ENCODE data around the gene BCL7C. TPM values are rescaled to one million over a fixed set of nuclear protein-coding genes. Genes with fewer than 3 reads are reported as not detected.

Gene BCL7C
- total RNA-seq, 2 experiments from 2014 or later, result 25.6 to 26.8 TPM

DNA sequence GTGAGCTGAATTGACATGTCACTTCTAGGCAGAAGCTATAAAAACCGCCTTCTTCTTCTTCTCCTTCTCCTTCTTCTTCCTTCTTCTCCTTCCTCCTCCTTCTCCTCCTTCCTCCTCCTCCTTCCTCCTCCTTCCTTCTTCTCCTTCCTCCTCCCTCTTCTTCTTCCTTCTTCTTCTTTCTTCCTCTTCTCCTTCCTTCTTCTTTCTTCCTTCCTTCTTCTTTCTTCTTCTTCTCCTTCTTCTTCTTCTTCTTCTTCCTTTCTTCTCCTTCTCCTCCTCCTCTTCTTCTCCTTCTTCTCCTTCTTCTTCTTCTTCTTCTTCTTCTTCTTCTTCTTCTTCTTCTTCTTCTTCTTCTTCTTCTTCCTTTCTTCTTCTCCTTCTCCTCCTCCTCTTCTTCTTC lies 24.7 kb upstream of the BCL7C start:
- Mint-ChIP-seq H3K9me3 (ENCODE audit: low read depth) (no peaks in the 10 kb centered on the region), H3K4me1 (peaks cover 7% of the 10 kb centered on the region), H3K27ac (no peak overlapping the region), H3K36me3 (no peaks in the 10 kb centered on the region), H3K27me3 (no peaks in the 10 kb centered on the region), H3K4me3 (no peak overlapping the region)
- CTCF ChIA-PET, result interaction anchor here (1.5 to 9.8 kb wide), 3 partner anchors 17 to 73 kb away, joined by 3 to 115 read pairs (median 8); no protein-coding TSS in a partner anchor
- DNase-seq (no peak), ATAC-seq (no peak)

DNA sequence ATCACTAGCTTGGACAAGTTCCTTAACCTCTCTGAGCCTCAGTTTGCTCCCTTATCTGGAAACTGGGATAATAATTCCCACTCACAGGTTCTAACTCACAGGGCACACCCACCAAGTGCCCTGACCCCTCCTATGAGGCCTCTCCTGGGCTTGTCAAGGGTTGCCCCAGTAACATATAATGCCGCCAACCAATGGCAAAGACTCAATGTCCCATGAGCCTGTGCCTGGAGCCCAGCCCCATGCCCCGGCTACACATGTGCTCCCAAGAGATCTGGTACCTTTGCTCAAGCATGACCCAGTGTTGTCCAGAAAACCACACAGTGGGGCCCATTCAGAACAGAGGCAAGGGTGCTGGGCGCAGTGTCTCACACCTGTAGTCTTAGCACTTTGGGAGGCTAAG lies 21.0 kb upstream of the BCL7C start:
- no peaks in the 10 kb centered on the region for H3K4me1 Mint-ChIP-seq
- no peaks in the 10 kb centered on the region for H3K9me3 Mint-ChIP-seq (ENCODE audit: low read depth)
- CTCF ChIA-PET, result interaction anchor here (1.2 to 9.8 kb wide), 3 partner anchors 13 to 69 kb away, joined by 3 to 115 read pairs (median 13); no protein-coding TSS in a partner anchor
- no peak overlapping the region for H3K4me3 Mint-ChIP-seq
- no peaks in the 10 kb centered on the region for H3K27me3 Mint-ChIP-seq
- DNase-seq (no peak), ATAC-seq (no peak)
- H3K36me3 Mint-ChIP-seq, result no peaks in the 10 kb centered on the region
- no peak overlapping the region for H3K27ac Mint-ChIP-seq

DNA sequence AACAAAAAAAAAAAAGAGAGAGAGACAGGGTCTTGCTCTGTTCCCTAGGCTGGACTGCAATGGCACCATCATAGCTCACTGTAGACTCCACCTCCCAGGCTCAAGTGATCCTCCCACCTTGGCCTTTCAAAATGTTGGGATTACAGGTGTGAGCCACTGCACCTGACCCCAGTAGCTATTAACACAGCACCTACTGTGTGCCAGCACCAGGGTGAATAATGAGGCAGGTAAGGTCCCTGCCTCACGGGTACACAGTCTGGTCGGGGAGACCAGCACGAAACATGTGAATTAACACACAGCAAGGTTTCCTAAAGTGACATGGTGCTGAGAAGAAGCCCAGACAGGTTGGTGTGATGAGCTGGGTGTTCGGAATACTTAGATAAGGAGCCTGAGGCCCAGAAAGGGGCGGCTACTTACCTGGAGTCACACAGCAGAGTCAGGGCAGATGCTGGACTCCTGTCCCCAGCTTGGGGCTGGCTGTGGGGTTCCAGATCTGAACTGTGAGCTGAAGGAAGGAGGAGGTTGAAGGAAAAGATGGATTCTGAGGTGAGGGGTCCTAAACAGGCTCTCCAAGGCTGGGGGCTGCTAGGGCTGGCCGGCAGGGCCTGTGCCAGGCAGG lies 19.0 kb upstream of the BCL7C start:
- no peak for ATAC-seq
- DNase-seq, result no peak
- Mint-ChIP-seq H3K27me3 (no peaks in the 10 kb centered on the region), H3K4me1 (peaks cover 1% of the 10 kb centered on the region), H3K36me3 (no peaks in the 10 kb centered on the region), H3K27ac (no peak overlapping the region), H3K9me3 (ENCODE audit: low read depth) (no peaks in the 10 kb centered on the region), H3K4me3 (no peak overlapping the region)
- CTCF ChIA-PET, result interaction anchor here (1.0 to 9.8 kb wide), 4 partner anchors 9 to 67 kb away, joined by 3 to 115 read pairs (median 8); no protein-coding TSS in a partner anchor

DNA sequence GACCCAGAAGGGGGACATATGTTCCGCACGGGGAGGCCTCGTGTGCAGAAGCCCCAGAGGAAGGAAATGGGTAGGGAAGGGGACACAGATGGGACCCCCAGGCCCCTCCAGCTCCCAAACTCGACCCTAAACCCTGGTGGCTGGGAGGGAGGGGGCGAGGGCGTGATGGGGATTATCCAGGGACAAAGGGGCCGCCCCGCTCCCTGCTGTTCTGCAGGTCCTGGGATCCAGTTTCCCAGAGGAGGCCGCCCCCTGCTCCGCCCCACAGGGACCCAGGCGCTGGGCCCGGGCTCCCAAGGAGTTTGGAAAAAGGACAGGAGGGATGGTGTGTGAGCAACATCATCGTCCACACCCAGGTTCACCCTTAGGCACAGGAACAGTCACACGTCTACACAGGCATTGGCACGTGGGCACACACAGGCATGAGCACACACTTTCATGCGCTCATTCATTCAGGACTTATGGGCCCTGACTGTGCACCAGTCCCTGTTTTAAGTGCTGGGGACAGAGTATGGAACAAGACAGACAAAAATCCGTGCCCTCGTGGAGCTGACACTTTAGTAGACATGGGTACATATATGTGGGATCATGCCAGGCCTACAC lies 16.7 kb upstream of the BCL7C start:
- no peaks in the 10 kb centered on the region for H3K9me3 Mint-ChIP-seq (ENCODE audit: low read depth)
- no peak for ATAC-seq
- no peak overlapping the region for H3K4me3 Mint-ChIP-seq
- DNase-seq, result no peak
- peaks cover 9% of the 10 kb centered on the region for H3K4me1 Mint-ChIP-seq
- CTCF ChIA-PET, result interaction anchor here (1.2 kb wide), 1 partner anchor 66 kb away, joined by 3 read pairs; no protein-coding TSS in a partner anchor
- no peak overlapping the region for H3K27ac Mint-ChIP-seq
- no peaks in the 10 kb centered on the region for H3K36me3 Mint-ChIP-seq
- no peaks in the 10 kb centered on the region for H3K27me3 Mint-ChIP-seq

DNA sequence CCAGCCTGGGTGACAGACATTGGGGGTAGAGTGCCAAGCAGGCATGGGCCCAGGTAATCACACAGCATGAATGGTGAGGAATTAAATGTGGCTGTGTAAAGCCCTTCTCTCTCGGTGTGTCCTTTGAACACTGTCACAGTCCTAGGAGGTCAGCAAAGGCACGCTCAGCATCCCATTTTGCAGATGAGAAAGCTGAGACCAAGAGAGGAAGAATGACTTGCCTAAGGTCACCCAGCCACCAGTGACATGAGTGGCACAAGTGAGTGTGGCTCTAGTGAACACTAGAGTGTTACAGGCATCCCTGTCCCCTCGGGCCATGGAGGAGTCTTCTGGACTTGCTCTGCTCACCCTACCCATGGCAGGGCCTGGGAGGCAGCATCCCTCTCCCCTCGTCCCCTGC lies 13.2 kb upstream of the BCL7C start:
- H3K27me3 Mint-ChIP-seq, result no peaks in the 10 kb centered on the region
- CTCF ChIA-PET, result interaction anchor here (0.6 to 3.4 kb wide), 4 partner anchors 32 to 432 kb away, joined by 3 to 23 read pairs (median 3); no protein-coding TSS in a partner anchor
- no peak for DNase-seq
- H3K27ac Mint-ChIP-seq, result no peak overlapping the region
- H3K4me1 Mint-ChIP-seq, result peaks cover 26% of the 10 kb centered on the region
- H3K4me3 Mint-ChIP-seq, result no peak overlapping the region
- peaks cover 3% of the 10 kb centered on the region for H3K36me3 Mint-ChIP-seq
- no peak for ATAC-seq
- peaks cover 2% of the 10 kb centered on the region for H3K9me3 Mint-ChIP-seq (ENCODE audit: low read depth)

DNA sequence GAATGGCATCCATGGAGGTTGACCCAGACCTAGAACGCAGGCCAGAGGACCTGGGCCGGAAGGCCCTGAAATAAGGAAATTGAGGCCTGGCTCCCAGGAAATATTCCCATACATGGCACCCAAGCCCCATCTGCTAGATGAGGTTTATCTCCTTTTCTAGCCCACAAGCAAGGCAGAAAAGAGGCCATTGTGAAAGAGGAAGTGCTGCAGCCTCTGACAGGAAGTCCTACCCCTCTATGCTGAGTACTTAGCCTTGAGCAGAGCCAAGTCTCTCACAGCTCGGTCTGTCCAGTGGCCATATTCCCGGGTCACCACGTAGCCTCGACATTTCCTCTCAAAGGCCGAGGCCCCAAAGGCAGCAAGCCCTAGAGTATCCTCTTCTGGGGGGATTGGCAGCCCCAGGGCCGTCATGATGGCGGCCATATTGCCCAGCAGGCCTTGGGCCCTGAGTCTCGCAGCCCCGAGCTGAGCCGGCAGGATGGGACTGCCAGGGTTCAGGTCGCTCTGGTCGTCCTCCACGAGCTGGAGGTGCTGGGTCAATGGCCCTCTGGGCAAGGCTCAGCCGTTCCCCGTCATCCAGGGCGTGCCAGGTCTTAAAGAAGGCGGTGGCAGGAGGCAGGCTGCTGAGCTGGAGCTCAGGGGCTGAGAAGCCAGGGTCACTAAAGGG lies 10.4 kb upstream of the BCL7C start:
- no peak for DNase-seq
- peaks cover 2% of the 10 kb centered on the region for H3K9me3 Mint-ChIP-seq (ENCODE audit: low read depth)
- ATAC-seq, result no peak
- CTCF ChIA-PET, result interaction anchor here (1.5 to 5.6 kb wide), 3 partner anchors 53 to 91 kb away, joined by 4 to 133 read pairs (median 5); no protein-coding TSS in a partner anchor
- no peaks in the 10 kb centered on the region for H3K27me3 Mint-ChIP-seq
- H3K4me3 Mint-ChIP-seq, result no peak overlapping the region
- H3K36me3 Mint-ChIP-seq, result peaks cover 3% of the 10 kb centered on the region
- peak overlapping the region; percentile 99 for H3K27ac Mint-ChIP-seq
- peaks cover 39% of the 10 kb centered on the region for H3K4me1 Mint-ChIP-seq

DNA sequence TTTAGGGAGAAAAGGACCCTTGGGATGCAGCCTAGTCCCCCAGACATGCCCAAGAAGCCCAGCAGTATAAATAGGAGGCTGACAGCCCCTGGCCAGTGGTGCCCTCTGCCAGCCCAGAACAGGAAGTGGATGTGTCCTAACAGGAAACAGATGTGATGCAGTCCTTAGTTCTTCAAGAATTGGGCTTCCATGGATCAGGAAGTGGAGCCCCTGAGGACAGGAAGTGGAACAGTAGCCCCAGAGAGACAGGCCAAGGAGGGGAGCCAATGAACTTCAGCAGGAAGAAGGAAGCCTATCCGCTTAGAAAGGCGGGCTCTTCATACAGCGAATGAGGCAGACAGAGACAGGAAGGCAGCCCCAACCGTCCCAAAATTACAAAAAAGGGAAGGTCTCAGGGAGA lies 9.7 kb upstream of the BCL7C start:
- CTCF ChIA-PET, result interaction anchor here (1.5 to 5.6 kb wide), 6 partner anchors 10 to 90 kb away, joined by 5 to 133 read pairs (median 19); no protein-coding TSS in a partner anchor
- DNase-seq (no peak), ATAC-seq (no peak)
- no peak overlapping the region for H3K4me3 Mint-ChIP-seq
- H3K9me3 Mint-ChIP-seq (ENCODE audit: low read depth), result peaks cover 2% of the 10 kb centered on the region
- peak overlapping the region; percentile 99 for H3K27ac Mint-ChIP-seq
- peaks cover 3% of the 10 kb centered on the region for H3K36me3 Mint-ChIP-seq
- peaks cover 39% of the 10 kb centered on the region for H3K4me1 Mint-ChIP-seq
- H3K27me3 Mint-ChIP-seq, result no peaks in the 10 kb centered on the region

DNA sequence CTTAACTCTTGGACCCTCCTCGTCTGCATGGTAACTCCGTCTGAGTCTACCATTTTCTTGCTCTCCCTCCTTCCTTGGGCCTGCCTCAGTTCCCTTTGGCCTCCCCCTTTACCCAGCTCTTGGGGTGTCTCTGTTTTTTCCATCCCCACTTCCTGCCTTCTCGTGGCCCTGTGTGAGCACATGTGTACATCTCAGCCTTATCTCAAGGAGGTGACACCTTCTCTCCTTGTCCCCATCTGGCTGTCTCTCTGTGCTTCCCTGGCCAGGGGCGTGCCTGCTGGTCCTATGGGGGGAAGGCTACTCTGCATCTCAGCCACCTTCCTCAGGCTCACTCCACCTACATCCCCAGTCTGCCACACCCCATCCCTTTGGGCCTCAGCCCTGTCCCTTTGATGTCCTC lies 9.1 kb upstream of the BCL7C start:
- Mint-ChIP-seq H3K4me3 (peak overlapping the region; percentile 81), H3K4me1 (peaks cover 39% of the 10 kb centered on the region), H3K9me3 (ENCODE audit: low read depth) (peaks cover 2% of the 10 kb centered on the region), H3K36me3 (peaks cover 3% of the 10 kb centered on the region), H3K27me3 (no peaks in the 10 kb centered on the region), H3K27ac (peak overlapping the region; percentile 99)
- ATAC-seq, result peak; percentile 40
- DNase-seq, result peak; percentile 57
- CTCF ChIA-PET, result interaction anchor here (1.1 to 5.6 kb wide), 12 partner anchors 10 to 128 kb away, joined by 4 to 133 read pairs (median 15); partner anchors contain the start of gene BCL7C

DNA sequence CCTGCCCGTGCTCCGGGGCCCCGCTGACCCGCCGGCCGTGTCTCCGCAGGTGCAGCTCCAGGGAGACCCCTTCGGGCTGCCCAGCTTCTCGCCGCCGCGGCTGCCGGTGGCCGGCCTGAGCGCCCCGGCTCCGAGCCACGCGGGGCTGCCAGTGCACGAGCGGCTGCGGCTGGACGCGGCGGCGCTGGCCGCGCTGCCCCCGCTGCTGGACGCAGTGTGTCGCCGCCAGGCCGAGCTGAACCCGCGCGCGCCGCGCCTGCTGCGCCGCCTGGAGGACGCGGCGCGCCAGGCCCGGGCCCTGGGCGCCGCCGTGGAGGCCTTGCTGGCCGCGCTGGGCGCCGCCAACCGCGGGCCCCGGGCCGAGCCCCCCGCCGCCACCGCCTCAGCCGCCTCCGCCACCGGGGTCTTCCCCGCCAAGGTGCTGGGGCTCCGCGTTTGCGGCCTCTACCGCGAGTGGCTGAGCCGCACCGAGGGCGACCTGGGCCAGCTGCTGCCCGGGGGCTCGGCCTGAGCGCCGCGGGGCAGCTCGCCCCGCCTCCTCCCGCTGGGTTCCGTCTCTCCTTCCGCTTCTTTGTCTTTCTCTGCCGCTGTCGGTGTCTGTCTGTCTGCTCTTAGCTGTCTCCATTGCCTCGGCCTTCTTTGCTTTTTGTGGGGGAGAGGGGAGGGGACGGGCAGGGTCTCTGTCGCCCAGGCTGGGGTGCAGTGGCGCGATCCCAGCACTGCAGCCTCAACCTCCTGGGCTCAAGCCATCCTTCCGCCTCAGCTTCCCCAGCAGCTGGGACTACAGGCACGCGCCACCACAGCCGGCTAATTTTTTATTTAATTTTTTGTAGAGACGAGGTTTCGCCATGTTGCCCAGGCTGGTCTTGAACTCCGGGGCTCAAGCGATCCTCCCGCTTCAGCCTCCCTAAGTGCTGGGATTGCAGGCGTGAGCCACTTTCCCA lies 8.4 kb upstream of the BCL7C start:
- Mint-ChIP-seq H3K36me3 (peaks cover 3% of the 10 kb centered on the region), H3K4me1 (peaks cover 34% of the 10 kb centered on the region), H3K9me3 (ENCODE audit: low read depth) (peaks cover 2% of the 10 kb centered on the region), H3K27me3 (no peaks in the 10 kb centered on the region), H3K27ac (peak overlapping the region; percentile 99), H3K4me3 (peak overlapping the region; percentile 81)
- ATAC-seq, result peak; percentile 88
- peak; percentile 66 for DNase-seq
- CTCF ChIA-PET, result interaction anchor here (0.7 to 5.6 kb wide), 21 partner anchors 10 to 165 kb away, joined by 3 to 133 read pairs (median 5); partner anchors contain the start of gene BCL7C

DNA sequence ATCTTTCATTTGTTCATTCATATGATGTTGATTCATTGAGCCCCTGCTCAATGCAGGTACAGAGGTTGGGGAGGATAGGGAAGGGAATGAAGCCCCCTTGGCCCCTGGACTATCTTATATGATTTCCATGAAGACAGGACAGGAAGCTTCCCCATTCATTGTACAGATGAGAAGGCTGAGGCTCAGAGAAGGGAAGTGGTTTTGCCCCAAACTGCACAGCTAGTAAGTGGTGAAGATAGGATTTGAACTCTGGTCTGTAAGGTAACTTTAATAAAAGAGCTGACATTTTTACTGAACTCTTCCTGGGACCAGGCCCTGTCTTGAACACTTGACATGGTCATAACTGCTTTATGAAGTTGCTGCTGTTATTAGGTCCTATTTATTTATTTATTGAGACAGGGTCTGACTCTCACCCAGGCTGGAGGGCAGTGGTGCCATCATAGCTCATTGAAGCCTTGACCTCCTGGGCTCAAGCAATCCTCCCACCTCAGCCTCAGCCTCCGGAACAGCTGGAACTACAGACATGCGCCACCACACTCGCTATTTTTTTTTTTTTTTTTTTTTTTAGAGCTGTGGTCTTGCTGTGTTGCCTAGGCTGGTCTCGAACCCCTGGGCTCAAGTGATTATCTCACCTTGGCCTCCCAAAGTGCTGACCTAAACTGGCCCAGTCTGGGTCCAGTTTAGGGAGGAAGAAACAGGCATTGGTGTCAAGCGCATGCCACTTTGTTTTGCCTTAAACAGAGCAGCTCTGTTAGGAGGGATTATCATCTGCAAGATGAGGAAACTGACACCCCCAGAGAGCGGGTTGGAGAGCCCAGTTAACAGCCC lies 7.5 kb upstream of the BCL7C start:
- H3K36me3 Mint-ChIP-seq, result peaks cover 3% of the 10 kb centered on the region
- H3K27ac Mint-ChIP-seq, result peak overlapping the region; percentile 81
- ATAC-seq (no peak), DNase-seq (peak; percentile 54)
- H3K4me3 Mint-ChIP-seq, result peak overlapping the region; percentile 69
- CTCF ChIA-PET, result interaction anchor here (0.7 to 5.6 kb wide), 22 partner anchors 9 to 164 kb away, joined by 3 to 133 read pairs (median 5); partner anchors contain the start of gene BCL7C
- H3K9me3 Mint-ChIP-seq (ENCODE audit: low read depth), result peaks cover 2% of the 10 kb centered on the region
- no peaks in the 10 kb centered on the region for H3K27me3 Mint-ChIP-seq
- peaks cover 40% of the 10 kb centered on the region for H3K4me1 Mint-ChIP-seq

DNA sequence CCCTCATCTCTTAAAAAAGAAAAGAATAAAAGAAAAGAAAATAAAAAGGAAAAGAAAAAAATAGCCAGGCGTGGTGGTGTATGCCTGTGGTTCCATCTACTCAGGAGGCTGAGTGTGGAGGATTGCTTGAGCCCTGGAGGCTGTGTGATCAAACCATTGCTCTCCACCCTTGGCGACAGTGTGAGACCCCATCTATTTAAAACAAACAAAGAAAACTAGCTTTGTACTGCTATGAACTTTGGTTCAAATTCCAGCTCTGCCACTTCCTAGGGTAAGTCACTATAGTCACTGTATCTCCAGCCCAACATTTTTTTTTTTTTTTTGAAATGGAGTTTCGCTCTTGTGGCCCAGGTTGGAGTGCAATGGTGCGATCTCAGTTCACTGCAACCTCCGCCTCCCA lies 6.7 kb upstream of the BCL7C start:
- H3K27me3 Mint-ChIP-seq, result no peaks in the 10 kb centered on the region
- H3K4me3 Mint-ChIP-seq, result no peak overlapping the region
- H3K36me3 Mint-ChIP-seq, result peaks cover 3% of the 10 kb centered on the region
- DNase-seq, result no peak
- H3K27ac Mint-ChIP-seq, result no peak overlapping the region
- peaks cover 2% of the 10 kb centered on the region for H3K9me3 Mint-ChIP-seq (ENCODE audit: low read depth)
- ATAC-seq, result no peak
- H3K4me1 Mint-ChIP-seq, result peaks cover 46% of the 10 kb centered on the region
- CTCF ChIA-PET, result interaction anchor here (1.0 to 5.6 kb wide), 10 partner anchors 9 to 86 kb away, joined by 3 to 133 read pairs (median 18); partner anchors contain the start of gene BCL7C

DNA sequence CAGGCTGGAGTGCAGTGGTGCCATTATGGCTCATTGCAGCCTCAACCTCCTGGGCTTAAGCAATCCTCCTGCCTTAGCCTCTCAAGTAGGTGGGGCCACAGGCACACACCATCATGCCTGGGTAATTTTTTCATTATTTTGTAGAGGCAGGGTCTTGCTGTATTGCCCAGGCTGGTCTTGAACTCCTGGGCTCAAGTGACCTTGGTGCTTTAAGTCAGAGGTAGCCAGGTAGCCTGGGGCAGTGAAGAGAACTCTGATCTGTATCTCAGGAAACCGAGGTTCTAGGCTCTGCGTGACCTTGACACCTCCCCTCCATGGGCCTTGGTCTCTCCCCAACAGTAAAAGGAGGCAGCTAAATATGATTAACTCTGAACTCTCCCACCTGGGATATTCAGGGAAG lies 5.9 kb upstream of the BCL7C start:
- CTCF ChIA-PET, result interaction anchor here (3.9 to 5.6 kb wide), 2 partner anchors 24 to 55 kb away, joined by 53 to 133 read pairs; no protein-coding TSS in a partner anchor
- Mint-ChIP-seq H3K36me3 (peaks cover 3% of the 10 kb centered on the region), H3K4me3 (no peak overlapping the region), H3K27ac (no peak overlapping the region), H3K27me3 (no peaks in the 10 kb centered on the region), H3K4me1 (peaks cover 51% of the 10 kb centered on the region), H3K9me3 (ENCODE audit: low read depth) (peaks cover 2% of the 10 kb centered on the region)
- ATAC-seq (no peak), DNase-seq (no peak)
